Stimulated activated CD8-positive, alpha-beta memory T cell treated with anti-CD3 and anti-CD28 coated beads, Interleukin-15, amount 100 ng/mL, for 48 hours (primary cell): ENCODE data around the gene GPD1L.
"Not testable (repeated sequence)": the region's sequence is repeated elsewhere in the genome, so short reads cannot be mapped to it uniquely, and the experiment has no call there.

Experiments
- DNase-seq, 2 donors: peaks; one replicate each; pipeline ENCODE4 v3.0.0-alpha.2; 2020; ENCODE audit warnings: low read depth in 2 of 2

The GPD1L gene

DNA sequence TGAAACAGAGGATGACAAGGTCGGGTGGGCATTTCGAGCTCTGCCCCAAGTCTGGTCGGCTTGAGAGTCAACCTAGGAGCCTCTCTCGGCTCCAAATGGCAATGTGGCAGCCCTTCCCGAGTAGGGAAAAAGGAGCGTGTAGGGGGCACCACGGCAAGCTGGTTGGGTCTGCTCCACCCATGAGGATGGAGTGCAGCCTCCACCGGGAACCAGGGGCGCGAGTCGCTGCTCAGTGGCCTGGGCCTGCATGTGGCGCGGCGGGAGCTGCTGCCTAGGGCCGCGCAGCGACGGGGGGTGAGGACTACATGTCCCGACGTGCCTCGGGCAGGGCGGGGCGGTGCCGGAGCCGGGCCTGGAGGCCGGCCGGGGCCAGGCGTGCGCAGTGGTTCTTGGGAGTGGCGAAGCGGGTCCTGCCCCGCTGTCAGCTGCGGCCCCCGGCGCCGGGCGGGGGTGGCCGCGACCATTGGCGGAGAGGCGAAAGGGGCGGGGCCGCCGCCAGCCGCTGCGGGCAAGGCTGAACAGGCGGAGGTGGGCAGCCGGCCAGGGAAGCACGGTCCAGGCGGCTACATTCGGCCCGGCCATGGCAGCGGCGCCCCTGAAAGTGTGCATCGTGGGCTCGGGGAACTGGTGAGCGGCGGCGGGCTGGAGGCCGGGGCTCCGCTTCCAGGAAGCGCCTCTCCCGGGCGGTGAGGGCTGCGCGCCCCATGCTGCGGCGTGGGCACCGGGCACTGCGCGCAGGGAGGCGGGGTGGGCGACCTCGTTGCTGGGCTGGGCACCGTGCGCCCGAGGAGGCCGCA is at the start of gene GPD1L:
GPD1L (plus strand) TSS at position 489 of the 797 bp plus-strand sequence; CDS start at position 581, 92 bp downstream.
- DNase-seq = peak; percentile 92 to 95

DNA sequence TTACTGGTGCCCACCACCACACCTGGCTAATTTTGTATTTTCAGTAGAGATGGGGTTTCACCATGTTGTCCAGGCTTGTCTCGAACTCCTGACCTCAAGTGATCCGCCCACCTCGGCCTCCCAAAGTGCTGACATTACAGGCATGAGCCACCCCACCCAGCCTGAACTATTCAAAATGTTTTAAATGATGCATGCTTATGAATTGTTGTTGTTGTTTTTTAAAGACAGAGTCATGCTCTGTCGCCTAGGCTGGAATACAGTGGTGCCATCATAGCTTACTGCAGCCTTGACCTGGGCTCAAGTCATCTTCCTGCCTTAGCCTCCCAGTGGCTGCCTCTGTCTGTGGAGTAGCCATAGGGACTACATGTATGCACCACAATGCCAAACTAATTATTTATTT is 48.0 kb upstream of the GPD1L start:
- DNase-seq = not testable (repeated sequence)

DNA sequence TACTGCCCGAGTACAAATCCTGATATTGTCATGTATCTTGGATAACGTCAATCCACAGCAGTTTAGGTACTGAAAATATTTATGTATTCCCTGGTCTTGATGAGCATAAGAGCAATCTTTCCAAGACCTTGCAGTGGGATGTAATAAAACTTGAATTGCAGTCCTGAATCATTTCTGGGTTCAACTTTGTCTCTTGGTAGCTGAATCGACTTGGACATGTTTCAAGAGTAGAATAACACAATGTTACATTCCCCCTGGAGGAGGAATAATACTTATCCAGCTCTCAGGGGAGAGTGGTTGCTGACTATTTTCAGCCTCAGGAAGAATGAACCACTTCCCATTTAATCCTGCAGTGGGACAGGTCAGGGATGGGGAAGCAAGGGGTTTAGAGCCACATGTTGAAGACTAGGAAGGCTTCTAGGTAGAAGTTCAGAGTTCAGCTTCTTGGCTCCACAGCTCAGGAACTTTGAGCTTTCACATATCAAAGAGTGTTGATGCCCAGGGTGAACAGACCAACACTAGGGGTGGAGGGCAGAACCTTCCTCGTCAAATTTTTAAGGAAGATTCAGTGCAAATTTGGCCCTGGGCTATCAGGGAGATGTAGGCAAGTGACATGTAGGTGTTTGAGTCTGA is 43.4 kb upstream of the GPD1L start:
- no peak for DNase-seq

DNA sequence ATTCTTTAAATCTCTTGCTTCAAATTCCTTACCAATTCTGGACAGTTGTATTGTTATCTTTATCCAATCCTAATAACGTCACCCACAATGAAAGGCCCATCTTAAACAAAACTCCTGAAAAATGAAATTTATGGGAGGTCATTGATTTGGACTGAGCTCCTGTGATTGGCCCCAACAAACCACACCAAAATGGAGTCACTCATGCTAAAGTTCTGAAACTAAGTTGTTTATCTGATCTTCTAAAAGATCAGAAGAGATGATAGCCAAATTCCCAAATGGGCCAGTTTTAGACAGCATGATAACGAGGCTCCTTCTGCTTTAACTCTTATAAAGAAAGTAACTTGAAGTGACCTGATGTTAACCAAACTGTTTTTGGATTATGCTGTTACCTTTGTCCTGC is 39.7 kb upstream of the GPD1L start:
- no peak for DNase-seq

DNA sequence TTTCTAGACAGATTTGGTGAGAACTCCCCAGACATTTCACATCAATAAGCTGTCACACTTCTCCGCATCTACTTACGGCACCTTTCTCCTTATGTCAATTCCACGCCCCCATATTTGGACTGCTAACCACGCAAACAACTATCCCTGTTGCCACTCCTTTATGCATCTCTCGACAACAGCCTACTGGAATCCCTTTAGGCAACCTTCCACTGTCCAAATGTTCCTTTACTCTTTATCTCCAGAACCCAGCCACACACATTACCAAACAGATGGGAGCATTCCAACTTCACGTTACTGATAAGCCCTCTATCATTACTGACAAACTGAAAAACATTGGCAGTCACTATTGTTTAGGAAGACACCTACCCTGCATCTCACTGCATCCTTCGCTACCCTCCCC is 32.2 kb upstream of the GPD1L start:
- not testable (repeated sequence) for DNase-seq

DNA sequence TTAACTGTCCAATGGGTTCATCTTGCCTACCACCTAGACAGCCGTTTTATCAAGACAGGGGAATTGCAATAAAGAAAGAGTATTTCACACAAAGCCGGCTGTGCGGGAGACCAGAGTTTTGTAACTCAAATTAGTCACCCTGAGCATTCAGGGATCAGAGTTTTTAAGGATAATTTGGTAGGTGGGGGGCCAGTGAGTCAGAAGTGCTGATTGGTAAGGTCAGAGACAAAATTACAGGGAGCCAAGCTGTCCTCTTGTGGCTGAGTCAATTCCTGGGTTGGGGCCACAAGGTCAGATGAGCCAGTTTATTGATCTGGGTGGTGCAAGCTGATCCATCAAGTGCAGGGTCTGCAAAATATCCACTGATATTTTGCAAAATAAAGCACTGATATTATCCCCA is 29.9 kb upstream of the GPD1L start:
- no peak for DNase-seq

DNA sequence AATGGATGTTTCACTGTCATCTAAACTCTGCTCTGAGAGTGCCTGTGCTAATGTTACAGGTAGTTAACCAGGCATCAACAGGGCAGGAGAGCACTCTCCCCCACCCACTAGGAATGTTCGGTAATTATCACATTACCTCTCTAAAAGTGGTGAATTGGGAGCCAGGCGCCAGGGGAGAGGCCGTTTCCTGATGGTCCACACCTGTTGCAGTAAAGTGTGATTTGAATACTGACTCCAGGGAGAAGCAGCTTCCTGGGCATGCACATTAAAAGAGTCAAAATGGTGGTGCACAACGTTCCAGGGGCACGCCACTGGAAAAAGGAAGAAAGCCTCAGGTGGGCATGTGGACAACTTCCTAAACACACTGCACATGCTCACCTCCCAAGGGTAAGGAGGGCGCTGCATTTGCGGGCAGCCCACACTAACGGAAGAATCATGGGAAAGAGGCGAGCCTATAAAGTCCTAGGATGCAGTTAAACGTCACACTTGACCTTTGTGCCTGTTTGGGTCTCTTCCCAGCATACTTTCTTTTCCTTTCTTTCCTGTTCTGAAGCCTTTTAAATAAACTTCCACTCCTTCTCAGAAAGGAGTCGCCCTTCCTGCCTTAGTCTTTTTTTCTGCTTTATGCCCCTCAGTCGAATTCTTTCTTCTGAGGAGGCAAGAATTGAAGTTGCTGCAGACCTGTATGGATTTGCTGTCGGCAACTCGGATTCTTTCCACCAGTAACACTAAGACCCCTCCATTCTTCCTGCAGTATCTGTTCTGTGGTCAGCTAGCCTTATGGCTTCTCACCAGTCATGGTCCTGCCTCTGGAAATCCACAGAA is 28.9 kb upstream of the GPD1L start:
- DNase-seq = no peak

DNA sequence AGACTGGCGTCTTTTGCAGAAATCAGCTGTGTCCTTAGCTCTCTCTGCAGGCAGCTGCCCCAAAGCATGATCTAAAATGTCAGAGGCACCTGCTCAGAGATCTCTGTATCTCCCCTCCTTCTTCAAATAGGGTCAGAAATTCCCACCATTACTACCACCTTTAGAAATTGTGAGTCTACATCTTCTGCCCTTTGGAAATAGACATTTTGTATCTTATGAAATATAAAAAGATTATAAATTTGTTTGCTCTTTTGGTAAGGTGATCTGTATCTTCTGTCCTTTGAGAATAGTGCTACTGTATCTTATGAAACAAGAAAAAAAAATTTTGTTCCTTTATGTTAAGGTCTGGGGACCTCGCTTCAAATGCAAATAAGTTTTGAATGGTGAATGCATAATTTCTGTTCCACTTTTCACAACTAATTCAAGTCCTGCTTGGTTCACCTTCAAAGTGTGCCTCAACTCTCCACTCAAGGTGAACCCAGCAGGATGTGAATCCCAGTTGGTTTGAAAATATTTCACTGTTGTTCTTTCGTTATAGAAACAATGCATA is 28.3 kb upstream of the GPD1L start:
- no peak for DNase-seq

DNA sequence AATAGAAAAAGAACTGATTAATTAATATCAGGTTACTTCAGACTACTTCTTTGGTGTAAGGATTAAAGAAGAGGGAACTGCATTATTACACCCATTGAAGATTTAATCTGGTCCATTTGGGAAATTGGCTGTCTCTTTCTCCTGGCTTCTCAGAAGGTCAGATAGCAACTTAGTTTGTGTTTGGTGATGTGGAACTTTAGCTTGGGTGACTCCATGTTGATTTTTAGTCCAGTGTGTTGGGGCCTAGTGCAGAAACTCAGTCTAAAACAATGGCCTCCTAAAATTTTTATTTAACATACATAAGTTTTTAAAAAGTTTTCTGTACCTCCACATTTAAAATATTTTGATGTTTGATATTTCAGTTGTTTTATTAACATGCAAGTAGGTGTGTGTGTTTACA is 27.6 kb upstream of the GPD1L start:
- no peak for DNase-seq

DNA sequence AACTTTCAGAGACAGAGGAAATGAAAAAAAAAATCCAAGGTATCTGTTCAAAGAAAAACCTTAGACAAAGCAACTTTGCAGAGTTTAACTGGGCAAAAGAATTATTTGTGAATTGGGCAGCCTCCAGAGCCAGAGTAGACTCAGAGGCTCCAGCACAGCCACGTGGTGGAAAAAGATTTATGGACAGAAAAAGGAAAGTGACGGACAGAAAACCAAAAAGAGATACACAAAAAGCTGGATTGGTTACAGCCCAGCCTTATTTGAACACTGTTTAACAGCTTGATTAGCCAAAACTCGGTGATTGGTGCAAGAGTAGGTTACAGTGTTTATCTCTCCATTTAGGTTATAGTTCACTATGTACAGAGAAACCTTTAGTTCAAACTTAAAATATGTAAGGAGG is 23.7 kb upstream of the GPD1L start:
- DNase-seq = no peak

DNA sequence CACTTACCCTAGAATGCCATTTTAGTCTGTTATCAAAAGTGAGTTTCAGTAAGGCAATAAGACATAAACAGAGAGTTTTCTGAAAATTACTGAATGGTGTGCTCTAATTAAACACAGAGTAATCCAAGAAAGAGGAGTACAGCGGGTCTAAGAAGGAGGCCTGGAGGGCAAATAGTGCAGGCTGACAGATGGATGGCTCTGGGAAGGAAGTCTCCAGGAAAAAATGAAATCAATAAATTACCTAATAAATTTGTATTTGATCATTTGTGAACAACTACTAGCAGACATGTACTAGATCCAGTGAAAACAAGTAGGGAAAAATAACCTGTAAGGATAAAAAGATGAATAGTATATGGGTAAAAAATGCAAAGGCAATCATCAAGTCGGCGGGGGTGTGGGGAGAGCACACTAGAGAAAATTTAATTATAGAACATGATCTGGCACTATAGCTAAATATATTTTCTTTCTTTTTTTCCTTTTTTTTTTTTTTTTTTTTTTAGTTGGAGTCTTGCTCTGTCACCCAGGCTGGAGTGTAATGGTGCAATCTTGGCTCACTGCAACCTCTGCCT is 22.6 kb upstream of the GPD1L start:
- no peak for DNase-seq

DNA sequence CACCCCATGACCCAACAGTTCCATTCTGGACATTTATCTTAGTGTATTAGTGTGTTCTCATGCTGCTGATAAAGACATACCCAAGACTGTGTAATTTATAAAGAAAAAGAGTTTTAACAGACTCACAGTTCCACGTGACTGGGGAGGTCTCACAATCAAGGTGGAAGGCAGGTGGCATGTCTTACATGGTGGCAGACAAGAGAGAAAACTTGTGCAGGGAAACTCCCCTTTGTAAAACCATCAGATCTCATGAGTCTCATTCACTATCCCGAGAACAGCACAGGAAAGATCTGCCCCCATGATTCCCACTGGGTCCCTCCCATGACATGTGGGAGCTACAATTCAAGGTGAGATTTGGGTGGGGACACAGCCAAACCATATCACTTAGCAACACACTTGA is 21.6 kb upstream of the GPD1L start:
- no peak for DNase-seq

DNA sequence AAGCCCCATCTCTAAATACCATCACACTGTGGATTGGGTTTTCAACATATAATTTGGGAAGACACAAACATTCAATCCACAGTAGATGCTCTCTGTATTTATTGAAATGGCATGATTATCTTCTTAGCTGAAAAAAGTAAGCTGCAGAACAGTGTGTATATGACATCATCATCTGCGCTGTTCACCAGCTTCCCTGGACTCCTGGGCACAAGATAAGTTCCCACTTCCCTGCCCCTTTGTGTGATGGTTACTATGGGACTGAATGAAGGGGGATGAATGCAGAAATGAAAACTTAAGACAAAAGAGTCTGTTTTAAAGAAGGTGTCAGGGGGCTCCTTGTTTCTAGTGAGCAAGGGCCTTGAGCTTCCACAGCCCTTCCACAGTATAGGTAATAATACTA is 20.0 kb upstream of the GPD1L start:
- DNase-seq = no peak

DNA sequence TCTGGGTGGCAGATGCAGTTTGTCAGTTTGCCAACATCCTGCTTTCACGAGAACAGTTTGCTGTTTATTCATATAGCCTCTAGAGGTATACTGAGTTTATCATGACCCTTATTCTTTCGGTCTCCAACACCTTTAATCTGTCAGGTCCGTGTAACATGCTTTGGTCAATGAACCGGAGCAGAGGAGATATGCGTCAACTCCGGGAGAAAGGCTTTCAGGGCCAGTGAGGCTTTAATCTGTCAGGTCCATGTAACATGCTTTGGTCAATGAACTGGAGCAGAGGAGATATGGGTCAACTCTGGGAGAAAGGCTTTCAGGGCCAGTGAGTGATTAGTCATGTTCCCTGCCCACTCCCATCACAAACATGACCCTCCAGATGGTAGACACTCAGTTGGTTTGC is 16.9 kb upstream of the GPD1L start:
- DNase-seq = no peak

DNA sequence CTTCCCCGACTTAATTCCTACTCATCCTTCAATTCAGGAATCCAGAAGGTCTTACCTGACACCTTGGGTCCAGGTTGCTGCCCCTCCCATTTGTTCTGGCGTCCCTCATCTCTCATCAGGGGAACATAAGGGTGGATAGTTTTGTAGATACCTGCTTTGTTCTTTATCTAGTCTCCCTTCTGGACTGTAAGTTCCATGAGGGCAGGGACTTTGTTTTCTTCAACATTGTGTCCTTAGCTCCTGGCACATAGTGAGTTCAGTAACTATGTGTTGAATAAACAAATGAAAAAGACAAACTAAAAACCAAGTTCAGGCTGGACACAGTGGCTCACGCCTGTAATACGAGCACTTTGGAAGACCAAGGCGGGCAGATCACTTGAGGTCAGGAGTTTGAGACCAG is 13.2 kb upstream of the GPD1L start:
- DNase-seq = no peak

DNA sequence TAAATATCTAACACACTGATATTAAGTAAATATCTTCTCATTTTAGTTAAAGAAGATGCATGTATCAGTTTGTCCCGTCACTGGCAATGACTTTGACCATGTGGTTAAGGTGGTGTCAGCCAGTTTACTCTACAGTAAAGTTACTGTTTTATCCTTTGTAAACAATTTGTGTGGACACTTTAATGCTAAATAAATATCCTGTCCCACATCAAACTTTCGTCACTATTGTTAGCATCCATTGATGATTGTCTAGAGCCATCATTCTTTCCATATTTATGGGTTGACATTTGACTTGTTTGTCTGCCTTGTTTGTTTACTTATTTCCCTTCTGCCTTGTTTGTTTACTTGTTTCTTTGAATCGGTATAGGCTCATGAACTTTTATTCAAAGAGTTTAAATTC is 11.0 kb upstream of the GPD1L start:
- DNase-seq = no peak

DNA sequence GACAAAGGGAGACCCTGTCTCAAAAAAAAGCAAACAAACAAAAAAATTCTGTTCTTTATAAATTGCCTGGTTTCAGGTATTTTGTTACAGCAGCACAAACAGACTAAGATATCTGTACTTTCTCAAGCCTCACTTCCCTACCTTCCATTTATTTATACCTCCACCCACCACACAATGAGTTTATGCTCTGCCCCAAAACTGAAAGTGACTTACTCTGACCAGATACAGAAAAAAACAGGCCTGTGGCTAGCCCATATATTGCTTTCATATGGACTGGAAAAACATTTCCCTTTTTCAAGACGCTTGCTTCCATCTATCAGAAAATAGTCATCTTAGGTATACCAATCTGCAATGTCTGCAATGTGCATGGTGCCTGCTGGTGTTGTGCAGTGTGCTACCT is 8.7 kb upstream of the GPD1L start:
- no peak for DNase-seq

DNA sequence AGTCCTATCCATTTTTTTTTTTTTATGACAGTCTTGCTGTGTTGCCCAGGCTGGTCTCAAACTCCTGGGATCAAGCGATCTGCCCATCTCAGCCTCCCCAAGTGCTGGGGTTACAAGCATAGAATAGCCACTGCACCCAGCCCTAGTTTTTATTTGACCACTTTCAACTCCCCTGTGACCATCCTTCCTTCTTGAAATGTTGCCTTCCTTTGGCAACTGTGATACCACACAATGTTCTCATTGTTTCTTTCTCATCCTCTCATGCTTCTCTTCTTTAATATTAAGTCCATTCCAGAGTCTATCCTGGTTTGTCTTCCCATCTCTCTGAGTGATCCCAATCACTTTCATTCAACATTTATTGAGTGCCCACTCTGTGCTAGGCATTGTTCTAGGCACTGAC is 7.9 kb upstream of the GPD1L start:
- DNase-seq = no peak

DNA sequence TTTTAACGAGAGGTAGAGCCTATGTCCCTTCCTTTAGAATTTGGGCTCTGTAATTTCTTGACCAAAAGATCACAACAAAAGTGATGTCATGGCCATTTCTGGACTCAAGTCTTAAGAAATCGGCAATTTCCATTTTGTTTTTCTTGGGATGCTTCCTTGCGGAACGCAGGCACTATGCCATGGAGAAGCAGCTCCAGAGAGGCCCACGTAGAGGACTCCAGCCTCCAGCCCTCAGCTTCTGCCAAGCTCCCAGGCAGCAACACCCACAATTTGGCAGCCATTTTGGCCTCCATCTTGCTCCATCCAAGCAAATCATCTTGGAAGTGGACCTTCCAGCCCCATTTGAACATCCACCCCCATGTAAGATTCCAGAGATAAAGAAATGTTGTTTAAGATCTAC is 6.0 kb upstream of the GPD1L start:
- no peak for DNase-seq

DNA sequence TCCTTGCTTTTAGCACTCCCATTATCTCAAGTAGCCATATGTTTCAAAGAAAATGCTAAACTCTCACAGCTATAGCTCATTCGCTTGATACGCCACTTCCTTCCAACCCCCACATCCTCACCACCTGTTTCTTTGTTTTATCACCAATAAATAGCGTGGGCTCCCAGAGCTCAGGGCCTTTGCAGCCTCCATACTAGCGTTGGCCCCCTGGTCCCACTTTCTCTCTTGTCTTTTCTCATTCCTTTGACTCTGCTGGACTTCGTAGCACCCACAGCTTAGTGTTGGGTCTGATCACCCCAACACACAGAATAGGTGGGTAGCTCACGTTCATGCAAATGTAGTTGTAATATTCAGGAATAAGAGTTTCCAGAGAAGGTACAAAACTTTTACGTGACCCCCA is 4.1 kb upstream of the GPD1L start:
- no peak for DNase-seq

DNA sequence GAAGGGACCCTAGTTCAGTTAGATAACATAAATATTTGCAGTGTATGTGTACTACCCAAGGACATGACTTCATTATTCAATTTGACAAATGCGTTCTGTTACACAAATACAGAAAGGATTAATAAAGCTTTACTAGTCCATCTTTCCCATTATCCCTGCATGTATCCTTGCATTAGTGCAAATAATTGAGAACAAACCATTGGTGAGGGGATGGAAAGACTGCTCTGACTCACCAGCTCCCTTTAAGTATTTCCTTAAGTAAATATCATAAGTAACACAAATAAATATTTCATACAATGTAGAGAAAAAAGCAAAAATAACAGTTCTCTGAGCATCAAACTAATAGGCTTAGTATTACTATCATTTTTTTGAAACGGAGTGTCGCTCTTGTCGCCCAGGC is 1.9 kb upstream of the GPD1L start:
- no peak for DNase-seq
